Thyroid gland (tissue), 4 donors: ENCODE data around the gene RPP30. TPM values are rescaled to one million over a fixed set of nuclear protein-coding genes. Genes with fewer than 3 reads are reported as not detected.

ENCODE experiments used
- DNase-seq, 2 donors: peaks; one replicate each; pipeline ENCODE4 v3.0.0-alpha.2; 2019
- H3K27ac ChIP-seq, 3 donors: fragments of 200-600 bp; sonication (generic); 1 replicate in 2 of 3; 2 replicates in 1 of 3; pipeline ENCODE4 v1.5.1; 2016 to 2019; ENCODE audit warnings: mild to moderate bottlenecking in 1 of 3, moderate library complexity in 1 of 3
- H3K27me3 ChIP-seq: fragments of 200-600 bp; sonication (generic); one replicate; pipeline ENCODE4 v1.5.1; 2019
- H3K36me3 ChIP-seq, 2 donors: fragments of 200-600 bp; sonication (generic); one replicate each; pipeline ENCODE4 v1.5.1; 2016 to 2019
- H3K4me1 ChIP-seq, 2 donors: fragments of 200-600 bp; sonication (generic); one replicate each; pipeline ENCODE4 v1.5.1; 2017 to 2019
- H3K4me3 ChIP-seq, 3 donors: fragments of 200-600 bp; sonication (generic); replicated peaks in 1 of 3; 1 replicate in 2 of 3; 2 replicates in 1 of 3; pipeline ENCODE4 v1.5.1; 2016; ENCODE audit warnings: mild to moderate bottlenecking in 1 of 3
- H3K9me3 ChIP-seq: fragments of 200-600 bp; sonication (generic); one replicate; pipeline ENCODE4 v1.5.1; 2017
- CTCF ChIP-seq, 6 experiments: fragments of 200-600 bp in 3 of 6; fragments of 450-650 bp in 3 of 6; sonication (generic) in 3 of 6; IDR thresholded peaks; one replicate each; pipeline ENCODE4 v1.5.1; 2016 to 2019; ENCODE audit warnings: antibody characterized with exemption in 6 of 6, mild to moderate bottlenecking in 2 of 6, inconsistent platforms in 1 of 6, moderate library complexity in 1 of 6
- POLR2A ChIP-seq, 2 donors: fragments of 450-650 bp; IDR thresholded peaks; one replicate each; pipeline ENCODE4 v1.6.1; 2017; ENCODE audit warnings: antibody characterized with exemption in 2 of 2, mild to moderate bottlenecking in 2 of 2, moderate library complexity in 1 of 2
- WGBS, 2 donors: methylation state at CpG; one replicate each; pipeline ENCODE4 v1.1.5; 2017; 5-methylcytosine and 5-hydroxymethylcytosine counted together
- intact Hi-C: fragments of 100-400 bp; cut with DNase I; formaldehyde crosslinking; loops from one replicate; pipeline ENCODE4 v1.15.1; 2023
- total RNA-seq, 4 donors: library from RNA; depleted of rRNA; stranded (reverse); fragments of >200 nt; gene quantifications; one replicate each; pipeline ENCODE4 v1.2.3, GENCODE V29; 2016

Gene RPP30
- total RNA-seq, 4 donors from 2014 or later, result 20.4 to 62.6 (median 36.3) TPM

- intact Hi-C loops, result no loop called here
- no peak overlapping the region for H3K27ac ChIP-seq
- WGBS, 2 donors, result 45% methylated on average over 10 of the region's 10 CpGs
These were observed 13.3 kb upstream of the RPP30 start for GRCh38 chr10:90858461-90858968.

GRCh38 chr10:90859321-90859751 is 12.4 kb upstream of the RPP30 start:
- Histone ChIP-seq H3K4me1 (peaks cover 0 to 14% of the 10 kb centered on the region in 2 donors), H3K27ac (no peak overlapping the region), H3K9me3 (no peaks in the 10 kb centered on the region), H3K36me3 (no peaks in the 10 kb centered on the region), H3K27me3 (no peaks in the 10 kb centered on the region), H3K4me3 (no peak overlapping the region)
- no peak for TF ChIP-seq POLR2A (IDR thresholded peaks at IDR 0.05)
- TF ChIP-seq CTCF (IDR thresholded peaks at IDR 0.05), result no peak
- 88 to 95% methylated on average over 5 of the region's 5 CpGs for WGBS, 2 donors
- DNase-seq, result no peak
- intact Hi-C loops, result no loop called here

More at GRCh38 chr10:90858461-90858968, 13.3 kb upstream of the RPP30 start:
- peak overlapping the region in 2 of 3 donors; percentile 48 to 49 for H3K4me3 ChIP-seq
- H3K27me3 ChIP-seq, result no peaks in the 10 kb centered on the region
- peaks cover 0 to 14% of the 10 kb centered on the region in 2 donors for H3K4me1 ChIP-seq
- TF ChIP-seq POLR2A (IDR thresholded peaks at IDR 0.05) (no peak), CTCF (IDR thresholded peaks at IDR 0.05) (no peak)
- DNase-seq, result no peak
- H3K36me3 ChIP-seq, result no peaks in the 10 kb centered on the region
- H3K9me3 ChIP-seq, result no peaks in the 10 kb centered on the region

GRCh38 chr10:90860790-90861189 is 11.0 kb upstream of the RPP30 start:
- DNase-seq, result no peak
- no peak overlapping the region for H3K4me3 ChIP-seq
- no peaks in the 10 kb centered on the region for H3K9me3 ChIP-seq
- WGBS, 2 donors, result 90 to 95% methylated on average over 1 of the region's 1 CpG
- TF ChIP-seq CTCF (IDR thresholded peaks at IDR 0.05) (no peak), POLR2A (IDR thresholded peaks at IDR 0.05) (no peak)
- H3K36me3 ChIP-seq, result no peaks in the 10 kb centered on the region
- H3K27ac ChIP-seq, result no peak overlapping the region
- H3K27me3 ChIP-seq, result no peaks in the 10 kb centered on the region
- intact Hi-C loops, result loop anchor here (10.0 kb wide), 1 partner anchor 106 kb away; no protein-coding TSS in a partner anchor
- peaks cover 0 to 14% of the 10 kb centered on the region in 2 donors for H3K4me1 ChIP-seq

- no peaks in the 10 kb centered on the region for H3K27me3 ChIP-seq
- no peak for DNase-seq
- intact Hi-C loops, result loop anchor here (10.0 kb wide), 1 partner anchor 108 kb away; no protein-coding TSS in a partner anchor
- no peak overlapping the region for H3K27ac ChIP-seq
- H3K36me3 ChIP-seq, result no peaks in the 10 kb centered on the region
- H3K4me3 ChIP-seq, result no peak overlapping the region
- 28 to 36% methylated on average over 2 of the region's 2 CpGs for WGBS, 2 donors
- peak in 5 of 6 experiments; percentile 38 to 66 (median 59) for TF ChIP-seq CTCF (IDR thresholded peaks at IDR 0.05)
- TF ChIP-seq POLR2A (IDR thresholded peaks at IDR 0.05), result no peak
- H3K4me1 ChIP-seq, result peaks cover 0 to 5% of the 10 kb centered on the region in 2 donors
- H3K9me3 ChIP-seq, result no peaks in the 10 kb centered on the region
These were observed 8.8 kb upstream of the RPP30 start for GRCh38 chr10:90862908-90863514.

GRCh38 chr10:90865401-90865800 is 6.4 kb upstream of the RPP30 start:
- no peaks in the 10 kb centered on the region for H3K36me3 ChIP-seq
- no peak overlapping the region for H3K27ac ChIP-seq
- TF ChIP-seq CTCF (IDR thresholded peaks at IDR 0.05) (peak in 1 of 6 experiments; percentile 5), POLR2A (IDR thresholded peaks at IDR 0.05) (no peak)
- H3K4me1 ChIP-seq, result no peaks in the 10 kb centered on the region
- H3K9me3 ChIP-seq, result no peaks in the 10 kb centered on the region
- 45 to 52% methylated on average over 3 of the region's 3 CpGs for WGBS, 2 donors
- H3K27me3 ChIP-seq, result no peaks in the 10 kb centered on the region
- H3K4me3 ChIP-seq, result no peak overlapping the region
- no peak for DNase-seq
- intact Hi-C loops, result loop anchor here (10.0 kb wide), 1 partner anchor 111 kb away; no protein-coding TSS in a partner anchor
